GM19238 (cell line): ENCODE data around the gene LDLRAD4.

ENCODE experiments used
- DNase-seq: peaks from one replicate; pipeline ENCODE4 v3.0.0; 2011; ENCODE audit warnings: low spot score; ENCODE audit not compliant: insufficient read length

Gene LDLRAD4

DNA sequence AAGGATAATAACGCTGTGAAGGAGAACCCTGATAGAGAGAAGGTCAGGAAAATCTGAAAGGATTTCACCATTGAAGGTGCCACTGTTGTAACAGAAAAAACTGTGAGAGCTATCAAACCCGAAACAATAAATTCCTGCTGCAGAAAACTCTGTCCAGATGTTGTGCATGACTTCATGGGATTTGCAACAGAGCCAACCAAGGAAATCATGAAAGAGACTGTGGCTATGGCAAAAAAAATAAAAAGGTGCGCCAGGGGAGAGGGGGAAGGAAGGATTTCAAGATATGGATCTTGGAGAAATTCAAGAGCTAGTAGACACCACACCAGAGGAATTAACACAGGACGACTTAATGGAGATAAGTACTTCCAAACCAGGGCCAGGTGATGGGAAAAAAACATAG, 88.0 kb downstream of the LDLRAD4 start:
- DNase-seq: no peak

GRCh38 chr18:13308369-13308768, 89.8 kb downstream of the LDLRAD4 start:
- DNase-seq: no peak

- no peak for DNase-seq
These were observed 90.6 kb downstream of the LDLRAD4 start for GRCh38 chr18:13309031-13309747.

DNA sequence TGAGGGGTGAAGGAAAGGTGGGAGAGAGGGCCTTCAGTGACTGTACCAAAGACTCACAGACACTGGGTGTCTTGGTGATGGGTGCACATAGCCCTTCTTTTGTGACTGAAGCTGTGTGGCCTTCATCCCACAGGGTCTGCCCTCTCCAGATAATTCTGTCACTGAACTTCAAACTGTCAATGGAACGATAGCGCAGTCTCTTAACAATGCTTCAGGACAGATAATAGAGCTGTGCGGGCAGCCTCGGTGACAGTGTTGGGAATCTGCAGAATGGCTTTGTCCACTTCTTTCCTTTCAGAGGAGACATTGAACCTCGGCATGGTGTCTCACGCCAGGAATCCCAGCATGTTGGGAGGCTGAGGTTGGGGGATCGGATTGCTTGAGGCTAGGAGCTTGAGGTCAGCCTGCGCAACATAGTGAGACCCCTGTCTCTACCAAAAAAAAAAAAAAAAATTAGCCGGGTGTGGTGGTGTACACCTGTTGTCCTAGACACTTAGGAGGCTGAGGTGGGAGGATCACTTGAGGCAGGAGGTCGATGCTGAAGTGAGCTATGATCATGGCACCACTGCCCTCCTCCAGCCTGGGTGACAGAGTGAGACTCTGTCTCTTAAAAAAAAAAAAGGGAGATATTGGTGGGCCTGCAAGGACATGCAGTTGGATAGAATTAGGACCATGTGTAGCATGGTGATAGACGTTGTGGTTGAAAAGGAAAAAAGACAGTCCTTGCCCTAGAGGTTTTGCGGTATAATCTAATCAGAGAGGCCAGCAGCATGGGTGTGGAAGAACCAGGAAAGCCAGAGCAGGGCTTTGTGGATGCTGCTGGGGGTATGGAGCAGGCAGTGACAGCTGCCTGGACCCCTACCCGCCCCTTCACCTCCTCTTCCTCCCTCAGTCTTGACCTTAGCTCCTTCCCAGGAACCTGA, 91.4 kb downstream of the LDLRAD4 start:
- no peak for DNase-seq

DNA sequence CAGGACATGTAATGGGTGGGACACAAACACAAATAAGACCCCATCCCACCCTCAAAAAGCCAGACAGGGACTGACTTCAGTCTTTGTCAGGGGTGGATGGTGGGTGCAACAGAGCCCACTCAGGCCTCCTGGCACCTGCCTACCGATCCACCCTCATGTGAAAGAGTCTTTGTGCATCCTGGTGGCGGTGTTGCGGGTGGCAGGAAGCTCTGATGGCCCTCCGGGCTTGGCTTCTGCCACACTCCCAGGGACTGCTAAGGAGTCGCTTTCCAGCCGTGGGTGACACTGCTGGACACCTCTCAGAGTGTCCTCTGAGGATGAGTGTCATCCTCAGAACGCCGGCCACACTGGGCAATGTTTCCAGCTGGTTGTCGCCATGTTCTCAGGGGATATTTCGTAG, 92.6 kb downstream of the LDLRAD4 start:
- no peak for DNase-seq

DNA sequence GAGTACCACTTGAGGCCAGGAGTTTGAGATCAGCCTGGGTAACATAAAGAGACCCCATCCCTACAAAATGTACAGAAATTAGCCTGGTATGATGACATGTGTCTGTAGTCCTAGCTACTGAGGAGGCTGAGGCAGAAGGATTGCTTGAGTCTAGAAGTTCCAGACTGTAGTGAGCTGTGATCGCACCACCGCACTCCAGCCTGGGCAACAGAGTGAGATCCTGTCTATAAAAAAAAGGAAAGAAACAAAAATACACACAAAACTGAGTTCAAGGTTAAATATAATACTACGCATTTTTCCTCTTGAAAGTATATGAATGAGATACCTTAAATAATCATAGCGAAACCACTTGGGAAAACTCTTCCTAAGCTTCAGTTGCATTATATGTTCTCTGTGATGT, 94.0 kb downstream of the LDLRAD4 start:
- no peak for DNase-seq

- no peak for DNase-seq
These were observed 94.6 kb downstream of the LDLRAD4 start for GRCh38 chr18:13313006-13313686.

DNA sequence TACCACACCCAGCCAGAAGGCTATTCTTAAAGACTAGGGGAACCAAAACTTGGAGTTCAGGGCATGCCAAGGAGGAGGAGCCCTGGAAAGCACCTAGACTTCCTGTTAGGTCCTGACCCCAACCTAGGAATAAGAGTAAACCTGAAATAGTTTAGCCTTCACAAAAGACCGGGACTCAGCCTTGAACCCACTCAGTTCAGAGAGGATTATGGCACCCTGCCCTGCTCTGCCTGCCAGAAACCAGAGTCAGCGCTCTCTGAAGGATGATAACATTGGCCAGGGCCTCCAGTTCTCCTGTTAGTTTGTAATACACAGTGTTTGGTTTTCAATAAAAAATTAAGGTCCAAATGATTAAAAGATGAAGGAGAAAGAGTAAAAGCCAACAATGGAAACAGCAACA, 96.4 kb downstream of the LDLRAD4 start:
- DNase-seq: no peak

GRCh38 chr18:13316063-13316462, 97.5 kb downstream of the LDLRAD4 start:
- DNase-seq: no peak

DNA sequence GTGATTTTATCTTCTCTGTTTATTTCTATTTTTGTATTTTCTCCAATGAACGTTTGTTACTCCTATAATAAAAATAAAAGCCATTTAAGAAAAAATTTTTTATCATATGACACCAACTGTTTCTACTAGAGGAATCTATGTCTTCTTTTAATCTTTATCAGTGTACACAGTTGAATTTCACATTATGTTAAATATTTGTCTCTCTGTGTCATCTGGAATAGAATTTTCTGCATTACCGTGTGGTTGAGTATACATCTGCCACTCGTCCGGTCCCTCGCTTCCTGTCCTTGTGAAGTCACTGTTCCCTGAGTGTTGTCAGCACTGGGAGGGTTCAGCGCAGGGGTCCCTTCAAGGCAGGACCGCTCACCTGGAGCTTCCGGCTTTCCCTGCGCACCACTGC, 99.2 kb downstream of the LDLRAD4 start:
- no peak for DNase-seq

GRCh38 chr18:13318731-13319501, 100.4 kb downstream of the LDLRAD4 start:
- DNase-seq: no peak

DNA sequence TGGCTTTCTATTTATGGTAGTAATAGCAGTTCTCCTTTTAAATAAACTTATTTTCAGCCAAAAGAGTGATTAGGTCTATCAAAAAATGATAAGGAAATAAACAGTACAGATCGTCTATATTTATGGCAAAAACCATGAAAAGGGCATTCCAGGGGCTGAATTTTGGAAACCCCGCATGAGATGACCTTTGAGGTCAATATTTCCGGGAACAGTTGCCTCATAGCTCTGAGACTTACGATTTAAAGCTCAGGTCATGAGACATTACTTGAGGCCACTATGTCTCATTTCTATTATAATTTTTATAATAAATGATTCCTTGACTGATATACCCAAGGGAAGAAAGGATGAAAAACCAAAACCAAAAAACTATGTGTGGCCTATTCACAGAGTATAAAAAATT, 101.1 kb downstream of the LDLRAD4 start:
- no peak for DNase-seq

DNA sequence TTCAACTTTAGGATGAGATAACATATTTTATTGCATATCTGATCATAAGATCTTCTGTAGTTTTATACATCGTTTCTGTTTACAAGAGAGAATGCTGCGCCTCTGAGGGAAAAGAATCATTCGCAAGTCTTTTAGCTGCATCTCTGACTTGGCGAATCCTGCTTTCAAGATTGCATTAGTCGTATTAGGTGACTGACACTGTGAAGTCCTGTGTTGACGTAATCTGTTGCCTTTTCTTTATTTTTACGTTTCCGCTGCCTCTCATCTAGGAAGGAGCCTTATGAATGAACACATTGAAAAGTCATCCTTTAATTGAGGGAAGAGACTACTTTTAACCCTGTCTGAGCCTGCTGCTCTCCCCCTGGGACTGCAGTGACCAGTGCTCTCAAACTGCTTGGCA, 101.5 kb downstream of the LDLRAD4 start:
- DNase-seq: no peak

- DNase-seq: no peak
These were observed 102.4 kb downstream of the LDLRAD4 start for GRCh38 chr18:13320891-13321425.

GRCh38 chr18:13321923-13322322, 103.4 kb downstream of the LDLRAD4 start:
- DNase-seq: no peak

DNA sequence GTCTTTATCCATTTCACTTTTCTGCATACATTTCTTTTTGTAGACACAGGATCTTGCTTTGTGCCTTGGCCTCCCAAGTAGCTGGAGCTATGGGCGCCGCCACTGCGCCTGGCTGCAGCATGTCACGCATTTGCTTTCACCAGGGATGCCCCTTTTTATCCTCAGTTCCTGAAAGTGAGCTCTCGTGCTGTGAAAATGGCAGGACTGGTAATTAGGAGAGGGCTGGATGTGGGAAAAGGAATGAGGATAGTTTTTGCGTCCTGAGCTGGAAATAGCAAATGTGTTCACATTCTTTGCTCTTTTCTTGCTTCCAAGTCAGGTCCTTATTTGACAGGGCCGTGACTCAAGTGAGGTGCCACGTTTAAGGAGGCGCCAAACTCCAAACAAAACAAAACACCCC, 104.6 kb downstream of the LDLRAD4 start:
- no peak for DNase-seq

DNA sequence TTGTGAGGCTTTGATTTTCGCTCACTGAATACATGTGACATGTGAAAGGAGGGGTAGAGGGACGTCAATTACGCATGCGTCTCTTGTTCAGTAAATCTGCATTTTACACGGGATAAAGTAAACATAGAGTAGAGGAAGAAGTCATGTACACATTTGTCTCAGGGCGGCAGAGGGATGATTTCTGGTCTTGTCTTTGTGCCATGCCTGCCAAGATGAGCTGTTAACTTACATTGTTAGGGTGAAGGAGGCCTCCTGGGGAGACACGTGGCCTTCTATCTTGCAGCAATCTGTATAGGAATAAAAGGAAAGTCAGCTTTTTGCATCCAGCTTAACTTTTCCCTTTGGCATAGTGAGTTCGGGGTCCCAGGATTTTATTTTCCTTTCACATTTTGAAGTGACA, 106.3 kb downstream of the LDLRAD4 start:
- no peak for DNase-seq

DNA sequence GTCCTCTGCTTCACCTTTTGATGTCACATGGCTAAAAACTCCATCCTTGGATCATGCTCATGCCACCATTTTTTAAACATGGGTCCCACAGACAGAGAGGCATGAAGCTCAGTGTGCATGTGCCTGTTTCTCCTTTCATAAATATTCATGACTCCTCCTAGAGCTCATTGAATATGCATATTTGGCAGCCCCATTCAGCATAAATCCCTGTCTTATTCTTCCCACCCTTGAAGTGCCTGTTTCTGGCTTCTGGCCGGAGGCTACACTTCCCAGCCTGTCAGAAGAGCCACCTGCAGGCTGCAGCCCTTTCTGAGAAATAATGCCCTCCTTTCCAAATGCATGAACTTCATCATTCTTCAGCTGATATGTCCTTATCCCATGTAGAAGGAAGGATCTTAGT, 109.7 kb downstream of the LDLRAD4 start:
- no peak for DNase-seq

DNA sequence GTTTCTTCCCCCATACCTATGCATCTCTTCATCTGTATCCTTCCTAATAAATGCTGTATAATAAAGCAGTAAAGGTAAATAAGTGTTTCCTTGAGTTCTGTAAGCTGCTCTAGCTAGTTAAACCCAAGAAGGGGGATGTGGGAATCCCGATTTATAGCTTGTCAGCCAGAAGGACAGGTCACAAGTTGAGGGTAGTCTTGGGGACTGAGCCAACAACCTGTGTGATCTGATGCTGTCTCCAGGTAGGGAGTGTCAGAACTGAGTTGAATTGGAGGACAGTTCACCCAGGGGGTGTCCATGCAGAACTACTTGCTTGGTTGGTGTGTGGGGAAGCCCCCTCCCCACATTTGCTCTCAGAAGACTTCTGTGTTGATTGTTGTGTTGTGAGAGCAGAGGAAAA, 112.4 kb downstream of the LDLRAD4 start:
- no peak for DNase-seq

- no peak for DNase-seq
These were observed 113.3 kb downstream of the LDLRAD4 start for GRCh38 chr18:13331846-13332245.

GRCh38 chr18:13332874-13333273, 114.3 kb downstream of the LDLRAD4 start:
- DNase-seq: no peak
